ENCODE data around the gene RASAL3.
"Not testable (repeated sequence)": the region's sequence is repeated elsewhere in the genome, so short reads cannot be mapped to it uniquely, and the experiment has no call there.

Gene RASAL3

DNA sequence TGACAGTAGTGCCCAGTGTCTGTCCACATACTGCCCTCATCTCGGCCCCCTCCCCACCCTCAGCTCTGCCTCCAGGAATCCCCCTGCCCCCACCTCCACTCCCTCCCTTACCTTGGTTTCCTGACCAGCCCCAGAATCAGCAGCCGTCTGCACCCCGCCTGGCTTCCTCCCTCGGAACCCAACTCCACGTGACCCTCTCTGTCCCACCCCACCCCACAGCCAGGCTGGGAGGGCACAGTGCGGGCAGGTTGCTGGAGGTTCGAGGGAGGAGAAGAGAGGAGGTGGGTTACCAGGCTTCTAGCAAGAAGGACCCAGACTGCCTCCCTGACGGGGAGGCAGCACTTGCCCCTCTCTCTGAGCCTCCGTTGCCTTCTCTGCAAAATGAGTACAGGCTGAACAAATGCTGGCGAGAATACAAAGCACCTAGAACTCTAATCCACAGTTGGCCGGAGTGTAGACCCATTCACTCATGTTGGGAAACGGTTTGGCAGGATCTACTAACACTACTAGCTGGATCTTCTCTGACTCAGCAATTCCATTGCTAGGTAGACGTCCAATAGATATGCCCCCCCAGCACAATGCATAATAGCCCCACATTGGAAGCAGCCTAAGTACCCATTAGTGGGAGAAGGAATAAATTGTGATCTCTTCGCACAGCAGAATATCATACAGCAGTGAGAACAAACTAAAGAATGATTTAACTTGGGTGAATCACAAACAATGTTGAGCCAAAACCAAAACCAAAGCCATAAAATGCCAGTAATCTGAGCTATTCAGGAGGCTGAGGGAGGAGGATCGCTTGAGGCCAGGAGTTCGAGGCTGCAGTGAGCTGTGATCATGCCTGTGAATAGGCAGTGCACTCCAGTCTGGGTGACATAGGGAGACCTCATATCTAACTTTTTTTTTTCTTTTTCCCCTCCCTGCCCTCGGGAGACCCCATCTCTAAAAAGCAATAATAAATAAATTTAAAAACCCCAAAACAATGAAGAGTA is at the start of gene RASAL3:
RASAL3 (minus strand) TSS at position 151 of the 992 bp plus-strand sequence. CDS start 186 bp downstream, outside the sequence.
- no peak for DNase-seq

DNA sequence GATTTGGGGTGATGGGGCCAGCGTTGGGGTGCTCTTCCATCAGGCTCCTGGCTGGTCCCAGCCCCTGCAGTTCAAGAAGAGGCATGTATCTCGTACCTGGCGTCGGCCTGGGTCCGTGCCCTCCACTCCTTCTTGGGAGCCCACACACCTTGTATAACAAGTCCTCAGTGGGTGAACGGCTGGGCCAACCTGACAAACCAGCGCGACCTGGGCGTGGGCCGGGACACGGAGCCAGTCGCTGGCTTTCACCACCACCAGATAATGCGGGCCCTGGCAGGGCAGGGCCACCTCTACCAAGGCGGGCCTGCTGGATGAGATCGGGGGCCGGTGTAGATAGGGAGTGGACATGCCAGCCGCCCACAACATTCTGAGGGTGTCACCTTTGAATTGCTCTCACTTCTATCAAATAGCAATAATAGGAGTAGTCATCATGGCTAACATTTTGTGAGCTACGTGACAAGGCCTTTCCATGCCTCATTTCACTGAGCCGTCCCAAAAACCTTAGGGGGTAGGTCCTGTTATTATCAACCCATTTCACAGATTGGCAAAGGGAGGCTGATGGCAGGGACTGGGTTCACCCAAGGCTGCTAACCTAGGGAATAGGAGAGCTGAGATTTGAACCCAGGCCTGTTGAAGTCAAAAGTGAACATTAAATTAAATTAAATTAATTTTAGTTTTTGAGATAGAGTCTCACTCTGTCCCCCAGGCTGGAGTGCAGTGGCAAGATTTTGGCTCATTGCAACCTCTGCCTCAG is 47.5 kb upstream of the RASAL3 start:
- DNase-seq: no peak

DNA sequence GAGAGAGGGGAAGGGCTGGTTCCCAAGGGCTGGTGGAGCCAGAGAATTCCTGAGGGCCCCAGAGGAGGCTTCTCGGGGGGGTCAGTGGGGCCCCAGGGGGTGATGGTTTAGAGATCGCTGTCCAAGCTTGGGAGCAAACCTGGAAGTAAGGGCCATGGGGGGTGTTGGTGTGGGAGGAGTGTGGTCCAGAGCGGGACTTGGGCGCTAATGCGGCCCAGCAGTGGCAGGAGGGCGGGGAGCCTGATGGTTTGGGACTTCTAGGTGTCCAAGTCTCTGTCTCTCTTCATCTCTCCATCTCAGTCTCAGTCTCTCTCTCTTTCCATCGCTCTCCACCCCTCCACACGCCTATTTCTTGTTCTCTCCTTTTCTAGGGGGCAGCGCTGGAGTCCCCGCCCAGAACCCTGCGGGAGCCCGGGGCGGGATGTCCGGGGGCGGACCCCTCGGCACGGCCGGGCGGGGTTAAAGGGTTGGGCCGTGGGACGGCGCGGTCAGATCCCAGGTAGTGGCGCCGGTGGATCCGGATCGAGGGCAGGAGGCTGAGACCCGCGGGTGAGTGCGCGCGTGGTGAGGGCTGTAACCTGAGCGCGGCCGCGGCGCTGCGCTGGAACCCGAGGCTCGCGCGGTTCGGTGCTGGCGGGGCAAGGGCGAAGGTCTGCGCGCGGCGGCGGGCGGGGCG is 43.8 kb upstream of the RASAL3 start, which contains the start of gene CYP4F22:
CYP4F22 (plus strand) TSS at position 491 of the 676 bp plus-strand sequence. CDS start 16,812 bp downstream, outside the sequence.
- no peak for DNase-seq

DNA sequence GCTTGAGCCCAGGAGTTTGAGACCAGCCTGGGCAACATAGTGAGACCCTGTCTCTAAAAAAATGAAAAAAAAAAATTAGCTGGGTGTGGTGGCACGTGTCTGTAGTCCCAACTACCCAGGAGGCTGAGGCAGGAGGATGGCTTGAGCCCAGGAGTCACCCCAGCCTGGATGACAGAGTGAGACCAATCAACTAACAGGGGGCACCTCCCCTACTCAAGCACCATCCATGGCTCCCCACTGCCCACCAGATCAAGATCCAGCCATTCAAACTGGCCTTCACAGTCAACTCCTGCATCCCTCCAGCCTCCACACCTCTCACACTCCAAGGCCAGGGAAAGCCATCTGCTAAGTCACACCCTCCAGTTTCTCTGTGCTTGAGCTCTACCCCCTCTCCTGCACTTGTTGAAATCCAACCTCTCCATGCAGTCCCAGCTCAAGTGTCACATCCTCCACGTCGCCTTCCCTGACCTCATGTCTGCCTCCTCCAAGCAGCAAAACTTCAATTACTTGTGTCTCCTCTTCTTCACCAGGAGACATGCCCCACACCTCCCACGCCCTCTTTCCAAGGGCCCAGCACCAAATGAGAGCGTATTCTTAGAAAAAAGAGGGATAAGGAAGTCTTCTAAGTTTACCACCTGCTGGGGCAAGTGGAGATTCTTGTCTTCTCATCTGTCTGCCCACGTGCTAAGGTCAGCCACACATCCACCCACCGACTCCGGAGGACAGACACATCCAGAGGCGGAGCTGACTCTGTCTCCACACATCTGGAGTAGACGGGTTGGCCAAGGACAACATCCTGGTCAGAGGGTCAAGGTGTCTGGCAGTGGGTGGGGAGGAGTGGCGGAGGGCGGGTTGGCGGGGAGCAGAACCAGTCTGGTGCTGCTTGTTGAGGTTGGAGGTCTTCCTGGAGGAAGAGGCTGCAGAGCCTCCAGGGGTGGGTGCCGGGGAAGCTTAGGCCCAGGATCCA is 43.0 kb upstream of the RASAL3 start:
- DNase-seq: no peak

DNA sequence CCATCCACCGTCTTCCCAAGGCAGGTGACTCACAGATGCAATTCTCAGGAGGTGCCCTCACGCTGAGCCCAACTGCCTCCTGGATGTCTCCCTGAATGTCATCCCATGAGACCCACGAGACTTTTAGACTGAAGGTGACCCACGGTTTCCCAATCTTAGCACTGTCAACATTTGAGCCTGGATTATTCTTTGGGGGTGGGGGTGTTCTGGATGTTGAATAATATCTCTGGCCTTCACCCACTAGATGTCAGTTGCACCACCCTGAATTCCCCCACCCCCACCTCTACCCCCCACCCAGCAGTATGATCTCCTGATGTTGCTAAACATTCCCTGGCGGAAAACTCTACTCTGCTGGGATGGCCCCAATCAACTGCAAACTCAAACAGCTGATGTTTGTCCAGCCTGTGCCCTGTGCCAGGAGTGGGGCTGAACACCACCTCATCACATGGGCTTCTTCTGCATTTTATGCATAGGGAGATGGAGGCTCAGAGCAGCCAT is 41.8 kb upstream of the RASAL3 start:
- DNase-seq: no peak

DNA sequence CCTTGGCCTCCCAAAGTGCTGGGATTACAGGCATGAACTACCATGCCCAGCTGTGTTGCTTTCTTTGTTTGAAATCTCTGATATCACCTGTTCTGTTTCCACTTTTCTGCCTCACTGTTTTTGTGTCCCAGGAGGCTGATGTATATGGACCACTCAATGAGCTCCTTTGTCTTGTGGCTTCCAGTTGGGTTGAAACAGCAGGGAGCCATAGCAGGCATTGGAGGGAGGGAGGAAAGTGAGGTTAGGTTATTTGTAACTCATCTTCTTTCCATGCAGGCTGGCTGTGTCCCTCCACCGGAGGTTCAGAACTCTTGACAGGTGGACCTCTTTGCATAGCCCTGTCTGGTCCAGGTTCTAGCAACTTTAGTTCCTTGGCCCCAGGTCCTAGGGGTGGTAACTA is 37.9 kb upstream of the RASAL3 start:
- no peak for DNase-seq

DNA sequence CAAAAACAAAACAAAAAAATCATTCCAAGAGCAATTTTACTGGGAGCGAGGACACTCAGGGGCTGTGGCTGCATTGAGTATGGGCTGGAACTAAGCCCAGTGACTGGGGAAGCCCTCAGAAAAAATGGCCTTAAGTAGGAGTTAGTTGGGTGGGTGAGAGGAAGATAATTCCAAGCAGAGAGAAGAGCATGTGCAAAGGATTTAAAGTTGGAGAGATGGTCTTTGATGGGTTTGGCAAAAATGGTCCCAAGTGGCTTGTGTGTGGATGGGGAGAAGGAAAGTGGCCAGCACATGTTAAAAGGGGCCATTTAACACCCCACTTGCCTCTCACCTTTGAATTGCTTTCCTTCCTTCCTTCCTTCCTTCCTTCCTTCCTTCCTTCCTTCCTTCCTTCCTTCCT is 37.3 kb upstream of the RASAL3 start:
- DNase-seq: no peak

DNA sequence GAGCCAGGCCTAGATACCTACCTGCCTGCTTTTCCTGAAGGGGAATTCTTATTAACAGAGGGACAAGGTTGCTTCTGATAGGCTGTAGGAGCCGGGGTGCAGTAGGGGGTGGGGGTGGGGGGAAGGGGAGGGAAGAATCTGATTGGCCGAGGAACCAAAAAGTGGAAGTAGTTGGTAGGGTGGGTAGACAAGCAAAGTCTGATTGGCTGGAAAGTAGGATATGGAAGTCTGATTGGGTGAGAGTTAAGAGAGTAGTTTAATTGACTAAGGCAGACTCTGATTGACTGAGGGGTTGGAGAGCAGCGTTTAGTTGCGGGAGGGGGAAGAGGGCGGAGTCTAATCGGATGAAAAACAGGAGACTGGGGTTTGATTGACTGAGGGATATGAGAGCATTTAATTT is 34.6 kb upstream of the RASAL3 start:
- no peak for DNase-seq

DNA sequence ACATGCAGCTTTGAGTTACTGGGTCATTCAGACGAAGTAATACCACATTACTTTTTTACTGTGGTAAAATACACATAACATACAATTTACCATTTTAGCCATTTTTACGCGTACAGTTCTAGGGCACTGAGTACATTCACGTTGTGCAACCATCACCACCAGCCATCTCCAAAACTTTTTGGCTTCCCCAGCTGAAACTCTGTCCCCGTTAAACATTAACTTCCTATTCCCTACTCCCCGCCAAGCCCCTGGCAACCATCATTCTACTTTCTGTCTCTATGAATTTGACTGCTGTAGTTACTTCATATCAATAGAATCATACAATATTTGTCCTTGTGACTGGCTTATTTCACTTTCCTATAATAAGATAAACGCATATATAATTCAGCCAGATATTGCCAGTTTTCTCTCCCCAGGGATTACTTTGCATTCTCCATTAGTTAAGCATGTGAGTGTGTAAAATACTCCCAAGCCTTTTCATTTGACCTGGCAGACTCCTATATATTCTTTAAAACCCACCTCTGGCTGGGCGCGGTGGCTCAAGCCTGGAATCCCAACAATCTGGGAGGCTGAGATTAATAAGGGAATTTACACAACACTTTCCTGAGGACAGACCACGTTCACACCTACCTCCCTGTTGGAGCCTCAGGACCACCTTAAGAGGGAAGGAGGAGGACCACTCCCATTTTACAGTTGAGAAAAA is 34.0 kb upstream of the RASAL3 start:
- DNase-seq: no peak

DNA sequence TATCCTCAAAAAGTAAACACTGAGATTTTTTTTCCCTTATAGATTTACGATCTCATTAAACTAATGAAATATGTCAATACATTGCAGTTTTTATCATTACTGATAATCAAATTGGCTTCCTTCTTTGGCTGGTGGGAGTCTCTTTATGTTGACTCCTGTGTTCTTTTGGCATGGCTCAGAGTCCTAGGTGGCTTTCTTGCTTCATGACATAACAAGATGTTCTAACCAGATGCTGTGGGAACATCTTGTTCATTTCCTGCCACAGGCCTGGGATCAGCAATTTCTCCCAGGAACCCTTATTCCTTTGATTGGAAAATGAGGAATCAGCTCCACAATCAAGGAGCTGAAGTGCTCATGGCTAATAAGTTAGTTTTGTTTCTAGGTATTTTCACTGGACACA is 30.8 kb upstream of the RASAL3 start:
- DNase-seq: no peak

DNA sequence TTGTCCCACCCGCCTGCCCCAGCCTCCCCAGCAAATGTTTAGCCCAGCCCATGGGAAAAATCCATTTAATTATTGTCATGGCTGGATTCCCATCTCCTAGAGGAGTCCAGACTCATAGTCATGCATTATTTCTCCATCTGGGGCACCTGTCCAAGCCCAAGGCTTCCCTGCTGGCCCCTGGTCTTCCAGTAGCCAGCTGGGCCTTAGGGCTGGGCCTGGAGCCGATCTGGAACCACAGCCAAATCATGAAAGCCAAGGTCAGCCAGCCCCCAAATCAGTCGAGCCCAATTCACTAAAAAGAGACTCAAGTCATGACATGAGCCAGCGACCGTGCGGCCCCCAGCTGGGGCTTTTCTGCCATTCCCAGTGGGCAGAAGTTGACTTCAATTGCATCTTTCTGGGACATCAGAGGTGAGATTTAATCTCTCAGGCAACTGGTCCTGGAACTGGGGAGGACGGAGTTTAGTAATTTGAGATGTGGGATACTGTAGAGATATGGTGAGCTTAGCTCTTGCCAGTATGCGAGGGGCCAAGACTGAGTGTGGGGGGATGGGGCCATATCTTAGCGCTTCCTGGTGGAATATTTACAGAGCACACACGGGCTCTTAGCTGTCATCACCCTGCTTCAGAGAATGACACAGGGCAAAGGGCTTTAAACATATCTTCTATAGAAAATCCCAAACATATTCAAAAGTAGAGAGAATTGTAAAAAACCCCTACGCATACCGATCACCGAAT is 24.3 kb upstream of the RASAL3 start:
- DNase-seq: no peak

DNA sequence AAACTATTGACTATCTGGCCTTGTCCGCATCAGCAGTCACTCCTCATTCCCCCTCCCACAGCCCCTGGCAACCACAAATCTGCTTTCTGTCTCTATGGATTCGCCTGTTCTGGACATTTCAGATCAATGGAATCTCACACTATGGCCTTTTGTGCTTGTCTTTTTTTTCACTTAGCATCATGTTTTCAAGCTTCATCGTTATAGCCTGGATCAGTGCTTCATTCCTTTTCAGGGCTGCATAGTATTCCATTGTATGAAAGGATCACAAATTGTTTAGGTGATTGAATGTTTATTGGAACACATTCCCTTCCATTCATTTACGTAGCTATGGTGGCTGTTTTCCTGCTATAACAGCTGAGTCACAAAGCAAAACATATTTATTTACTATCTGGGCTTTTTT is 22.7 kb upstream of the RASAL3 start:
- DNase-seq: no peak

DNA sequence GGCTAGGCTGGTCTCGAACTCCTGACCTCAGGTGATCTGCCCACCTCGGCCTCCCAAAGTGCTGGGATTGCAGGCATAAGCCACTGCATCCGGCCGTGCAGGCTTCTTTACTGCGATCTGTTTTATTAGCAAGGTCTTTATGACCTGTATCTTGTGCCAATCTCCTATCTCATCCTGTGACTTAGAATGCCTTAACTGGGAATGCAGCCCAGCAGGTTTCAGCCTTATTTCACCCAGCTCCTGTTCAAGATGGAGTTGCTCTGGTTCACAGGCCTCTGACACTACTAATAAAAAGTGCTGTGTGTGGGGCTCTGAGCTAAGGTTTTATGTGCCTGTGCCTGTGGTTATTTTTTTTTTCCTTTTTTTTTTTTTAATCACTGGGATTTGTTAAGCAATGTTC is 21.4 kb upstream of the RASAL3 start:
- not testable (repeated sequence) for DNase-seq

DNA sequence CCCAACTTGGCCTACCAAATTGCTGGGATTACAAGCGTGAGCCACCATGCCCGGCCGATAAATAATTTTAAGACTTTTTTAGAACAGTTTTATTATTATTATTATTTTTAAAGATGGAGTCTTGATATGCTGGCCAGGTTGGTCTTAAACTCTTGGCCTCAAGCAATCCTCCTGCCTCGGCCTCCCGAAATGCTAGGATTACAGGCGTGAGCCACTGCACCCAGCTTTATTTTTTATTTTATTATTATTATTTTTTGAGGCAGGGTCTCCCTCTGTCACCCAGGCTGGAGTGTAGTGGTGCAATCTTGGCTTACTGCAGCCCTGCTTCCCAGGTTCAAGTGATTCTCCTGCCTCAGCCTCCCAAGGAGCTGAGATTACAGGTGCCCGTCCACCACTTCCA is 16.7 kb upstream of the RASAL3 start:
- DNase-seq: not testable (repeated sequence)

DNA sequence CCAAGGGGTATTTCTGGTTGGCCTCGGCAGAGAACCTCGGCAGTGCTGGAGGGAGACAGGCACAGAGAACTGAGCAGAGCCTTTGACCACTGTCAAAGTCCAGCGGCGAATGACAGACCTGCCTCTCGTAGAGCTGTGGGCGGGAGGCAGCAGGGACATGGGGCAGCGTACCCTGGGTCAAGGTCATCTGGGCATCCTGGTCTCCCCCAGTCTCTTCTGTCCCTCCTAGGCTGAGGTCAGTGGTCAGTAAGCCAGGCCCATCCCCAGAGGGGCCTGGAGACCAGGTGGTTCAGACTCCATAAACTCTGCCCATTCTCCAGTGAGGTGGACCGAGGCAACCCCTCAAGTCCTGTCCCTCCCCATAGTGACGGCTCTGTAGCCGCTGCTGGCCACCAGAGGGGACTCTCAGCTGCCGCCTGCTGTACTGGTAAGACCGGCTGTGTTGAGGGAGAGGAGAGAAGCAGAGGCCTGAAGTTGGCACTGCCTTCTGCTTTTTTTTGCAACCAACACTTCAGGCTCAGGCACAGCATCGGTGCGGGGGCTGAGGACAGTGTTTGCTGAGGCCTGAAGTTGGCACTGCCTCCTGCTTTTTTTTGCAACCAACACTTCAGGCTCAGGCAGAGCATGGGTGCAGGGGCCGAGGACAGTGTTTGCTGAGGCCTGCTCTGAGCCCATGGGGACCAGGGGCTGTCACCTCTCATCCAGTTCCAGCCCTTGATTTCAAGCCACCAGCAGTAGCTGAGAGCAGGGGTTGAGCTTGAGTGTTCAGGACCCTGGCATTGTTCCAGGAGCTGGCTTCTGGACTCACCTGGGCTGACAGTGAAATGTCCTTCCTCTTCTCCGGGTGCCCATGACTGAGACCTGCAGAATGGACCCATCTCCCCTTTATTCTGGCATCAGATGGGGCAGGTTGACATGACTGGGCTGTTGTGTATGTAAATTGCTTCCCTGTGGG is 15.3 kb upstream of the RASAL3 start, which contains the start of gene PGLYRP2:
PGLYRP2 (minus strand) TSS at position 111 of the 955 bp plus-strand sequence. CDS start 130 bp downstream, outside the sequence.
- no peak for DNase-seq

DNA sequence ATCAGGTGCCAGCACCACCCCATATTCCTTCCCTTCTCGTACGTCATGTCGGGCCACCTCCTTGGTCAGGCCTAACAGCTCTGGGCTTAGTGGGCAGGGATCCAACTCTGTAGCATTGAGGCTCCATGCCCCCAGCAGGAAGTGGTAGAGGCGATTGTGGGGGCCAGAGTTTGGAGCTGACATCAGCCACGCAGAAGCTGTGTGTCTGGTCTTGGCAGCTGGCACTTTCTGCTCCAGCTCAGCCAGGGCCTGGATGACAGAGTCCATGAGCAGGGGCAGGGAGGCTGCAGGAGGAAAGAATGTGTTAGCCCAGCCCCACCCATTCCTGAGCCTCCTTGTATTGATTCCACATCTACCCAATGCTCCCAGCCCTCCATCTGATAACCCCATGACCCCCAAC is 12.0 kb upstream of the RASAL3 start:
- no peak for DNase-seq

DNA sequence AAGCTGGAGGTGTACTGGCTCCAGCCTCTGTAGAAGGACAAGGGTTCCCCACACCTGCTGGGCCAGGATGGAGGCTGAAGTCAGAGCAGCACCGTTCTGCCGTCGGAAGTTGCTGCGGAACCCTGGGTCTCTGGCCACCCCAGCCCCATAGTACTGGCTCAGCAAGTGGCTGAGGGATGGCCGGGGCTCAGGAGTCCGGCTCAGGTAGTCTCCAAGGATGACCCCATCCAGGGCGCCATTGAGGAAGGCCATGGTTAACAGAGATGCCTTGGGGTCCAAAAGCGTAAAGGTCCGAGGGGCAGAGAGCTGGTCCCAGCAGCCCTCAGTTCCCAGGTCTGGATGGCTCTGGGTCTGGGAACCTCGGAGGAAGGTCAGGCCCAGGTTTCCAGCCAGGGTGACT is 11.3 kb upstream of the RASAL3 start:
- DNase-seq: no peak

DNA sequence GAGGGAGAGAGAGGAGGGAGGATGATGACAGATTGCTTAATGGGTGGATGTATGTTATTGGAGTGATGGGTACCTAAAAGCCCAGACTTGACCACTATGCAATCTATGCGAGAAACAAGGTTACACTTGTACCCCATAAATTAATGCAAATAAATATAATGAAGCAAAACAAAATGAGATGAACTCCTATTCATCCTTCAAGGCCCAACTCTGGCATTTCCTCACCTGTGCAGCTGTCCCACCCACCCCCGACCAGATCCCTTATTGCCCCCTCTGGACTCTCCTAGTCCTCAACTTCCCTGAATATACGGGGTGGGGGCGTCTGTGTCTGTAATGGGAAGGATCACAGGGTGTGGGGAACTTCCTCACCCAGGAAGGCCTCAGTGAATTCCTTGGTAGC is 10.8 kb upstream of the RASAL3 start:
- no peak for DNase-seq

DNA sequence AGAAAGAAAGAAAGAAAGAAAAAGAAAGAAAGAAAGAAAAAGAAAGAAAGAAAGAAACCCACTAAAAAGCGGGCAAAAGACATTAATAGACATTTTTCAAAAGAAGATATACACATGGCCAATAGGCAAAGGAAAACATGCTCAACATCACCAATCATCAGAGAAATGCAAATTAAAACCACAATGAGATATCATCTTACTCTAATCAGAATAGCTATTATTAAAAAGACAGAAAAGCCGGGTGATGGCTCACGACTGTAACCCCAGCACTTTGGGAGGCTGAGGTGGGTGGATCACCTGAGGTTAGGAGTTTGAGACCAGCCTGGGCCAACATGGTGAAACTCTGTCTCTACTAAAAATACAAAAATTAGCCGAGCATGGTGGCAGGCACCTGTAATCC is 9.5 kb upstream of the RASAL3 start:
- DNase-seq: not testable (repeated sequence)

Data from cerebellar nuclear complex (tissue), 1 donor.